CD4-positive, CD25-positive, alpha-beta regulatory T cell (primary cell): ENCODE data around the gene C1orf116. TPM values are rescaled to one million over a fixed set of nuclear protein-coding genes. Genes with fewer than 3 reads are reported as not detected.

Experiments
- ATAC-seq, 2 donors: fragments of 150-1000 bp; cut with Tn5 transposase; one replicate each; pipeline ENCODE4 v1.10.0; 2021; ENCODE audit warnings: low read depth in 2 of 2, moderate number of reproducible peaks in 2 of 2, moderate library complexity in 1 of 2
- DNase-seq, 3 donors: peaks; one replicate each; pipeline versions ENCODE4 v3.0.0 to v3.0.0-alpha.2; 2012 to 2022; ENCODE audit warnings: mixed read lengths in 1 of 3
- H3K27ac ChIP-seq: one replicate; pipeline ENCODE4 v1.7.0; 2013; ENCODE audit warnings: mild to moderate bottlenecking, low read length; ENCODE audit not compliant: insufficient read depth, poor library complexity, severe bottlenecking
- H3K27me3 ChIP-seq: one replicate; pipeline ENCODE4 v1.7.0; 2013; ENCODE audit warnings: low read length; ENCODE audit not compliant: control insufficient read depth, insufficient read depth
- H3K36me3 ChIP-seq: one replicate; pipeline ENCODE4 v1.7.0; 2013; ENCODE audit warnings: mild to moderate bottlenecking, low read length, moderate library complexity; ENCODE audit not compliant: control insufficient read depth, insufficient read depth
- H3K4me1 ChIP-seq: 2 replicates; pipeline ENCODE4 v1.7.0; 2013; ENCODE audit warnings: mild to moderate bottlenecking, low read length; ENCODE audit not compliant: insufficient read depth, control insufficient read depth, poor library complexity, severe bottlenecking
- H3K4me3 ChIP-seq: one replicate; pipeline ENCODE4 v1.7.0; 2013; ENCODE audit warnings: low read depth, mild to moderate bottlenecking, low read length, moderate library complexity
- H3K9me3 ChIP-seq, 2 experiments: 1 replicate in 1 of 2; 2 replicates in 1 of 2; pipeline ENCODE4 v1.7.0; 2013; ENCODE audit warnings: low read length in 2 of 2, mild to moderate bottlenecking in 1 of 2, moderate library complexity in 1 of 2; ENCODE audit not compliant: control insufficient read depth in 2 of 2
- H3K27ac Mint-ChIP-seq, 3 donors: one replicate each; pipeline ENCODE4 v1.8.0; 2020 to 2022; ENCODE audit warnings: mild to moderate bottlenecking in 3 of 3, mixed read lengths in 3 of 3, moderate library complexity in 2 of 3
- H3K27me3 Mint-ChIP-seq: one replicate; pipeline ENCODE4 v1.8.0; 2022; ENCODE audit warnings: mild to moderate bottlenecking, mixed read lengths
- H3K36me3 Mint-ChIP-seq: one replicate; pipeline ENCODE4 v1.8.0; 2020; ENCODE audit warnings: mixed read lengths
- H3K4me1 Mint-ChIP-seq, 4 donors: one replicate each; pipeline ENCODE4 v1.8.0; 2020 to 2022; ENCODE audit warnings: mixed read lengths in 4 of 4, mild to moderate bottlenecking in 1 of 4
- H3K4me3 Mint-ChIP-seq, 4 donors: one replicate each; pipeline ENCODE4 v1.8.0; 2020 to 2022; ENCODE audit warnings: mild to moderate bottlenecking in 4 of 4, mixed read lengths in 4 of 4, moderate library complexity in 3 of 4
- H3K9me3 Mint-ChIP-seq, 7 donors: one replicate each; pipeline ENCODE4 v1.8.0; 2020 to 2022; ENCODE audit warnings: mixed read lengths in 7 of 7, mild to moderate bottlenecking in 3 of 7, moderate library complexity in 2 of 7
- polyA plus RNA-seq, 4 donors: library from polyadenylated mRNA; unstranded; fragments of 300-500 nt; fragmentation: Illumina TruSeq; gene quantifications; one replicate each; pipeline ENCODE4 v1.2.3, GENCODE V29; 2021
- total RNA-seq: library from RNA; stranded (reverse); gene quantifications from one replicate; pipeline ENCODE4 v1.2.3, GENCODE V29; 2022

C1orf116 gene
- total and polyA plus RNA-seq, 5 donors from 2014 or later, result 0.32 TPM; not detected in 4

DNA sequence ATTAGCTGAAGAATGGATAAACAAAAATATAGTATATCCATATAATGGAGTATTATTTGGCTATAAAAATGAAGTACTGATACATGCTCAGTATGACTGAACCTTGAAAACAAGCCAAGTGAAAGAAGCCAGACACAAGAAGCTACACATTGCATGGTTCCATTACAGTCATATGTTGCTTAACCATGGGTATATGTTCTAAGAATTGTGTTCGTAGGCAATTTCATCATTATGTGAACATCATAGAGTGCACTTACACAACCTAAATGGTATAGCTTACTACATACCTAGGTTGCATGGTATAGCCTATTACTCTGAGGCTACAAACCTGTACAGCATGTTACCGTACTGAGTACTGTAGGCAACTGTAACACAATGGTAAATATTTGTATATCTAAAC lies 33.7 kb downstream of the C1orf116 start:
- Histone ChIP-seq H3K9me3 (no peaks in the 10 kb centered on the region), H3K27ac (no peak overlapping the region), H3K36me3 (no peaks in the 10 kb centered on the region), H3K4me3 (no peak overlapping the region), H3K4me1 (no peaks in the 10 kb centered on the region), H3K27me3 (peaks cover 11% of the 10 kb centered on the region)
- DNase-seq (no peak), ATAC-seq (no peak)
- H3K4me1 Mint-ChIP-seq, result no peaks in the 10 kb centered on the region
- no peaks in the 10 kb centered on the region for H3K9me3 Mint-ChIP-seq
- no peaks in the 10 kb centered on the region for H3K36me3 Mint-ChIP-seq
- no peak overlapping the region for H3K4me3 Mint-ChIP-seq
- H3K27me3 Mint-ChIP-seq, result peaks cover 41% of the 10 kb centered on the region
- no peak overlapping the region for H3K27ac Mint-ChIP-seq

DNA sequence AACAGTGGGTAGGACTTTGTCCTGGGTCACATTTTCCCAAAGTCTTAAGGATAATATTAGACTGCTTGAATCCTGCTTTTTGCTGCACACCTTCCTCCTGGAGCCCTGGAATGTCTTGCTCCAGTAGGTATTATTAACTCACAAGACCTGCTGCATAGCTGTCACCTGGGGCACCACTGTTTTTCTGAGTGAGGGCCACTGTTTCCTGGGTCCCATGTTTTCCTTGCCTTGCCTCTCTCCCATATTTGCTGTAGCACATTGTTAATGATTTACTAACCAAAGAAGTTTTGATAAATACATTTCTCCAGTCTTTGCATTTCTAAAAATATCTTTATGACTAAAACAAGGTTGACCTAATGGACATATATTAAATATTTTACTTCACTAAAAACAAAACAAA lies 39.8 kb downstream of the C1orf116 start:
- no peak overlapping the region for H3K27ac Mint-ChIP-seq
- H3K27me3 ChIP-seq, result peaks cover 37% of the 10 kb centered on the region
- no peak overlapping the region for H3K27ac ChIP-seq
- DNase-seq (no peak), ATAC-seq (no peak)
- no peaks in the 10 kb centered on the region for H3K9me3 ChIP-seq
- H3K9me3 Mint-ChIP-seq, result no peaks in the 10 kb centered on the region
- H3K27me3 Mint-ChIP-seq, result peaks cover 65% of the 10 kb centered on the region
- H3K4me3 ChIP-seq, result no peak overlapping the region
- H3K36me3 Mint-ChIP-seq, result no peaks in the 10 kb centered on the region
- no peaks in the 10 kb centered on the region for H3K4me1 Mint-ChIP-seq
- H3K36me3 ChIP-seq, result no peaks in the 10 kb centered on the region
- no peaks in the 10 kb centered on the region for H3K4me1 ChIP-seq
- no peak overlapping the region for H3K4me3 Mint-ChIP-seq

DNA sequence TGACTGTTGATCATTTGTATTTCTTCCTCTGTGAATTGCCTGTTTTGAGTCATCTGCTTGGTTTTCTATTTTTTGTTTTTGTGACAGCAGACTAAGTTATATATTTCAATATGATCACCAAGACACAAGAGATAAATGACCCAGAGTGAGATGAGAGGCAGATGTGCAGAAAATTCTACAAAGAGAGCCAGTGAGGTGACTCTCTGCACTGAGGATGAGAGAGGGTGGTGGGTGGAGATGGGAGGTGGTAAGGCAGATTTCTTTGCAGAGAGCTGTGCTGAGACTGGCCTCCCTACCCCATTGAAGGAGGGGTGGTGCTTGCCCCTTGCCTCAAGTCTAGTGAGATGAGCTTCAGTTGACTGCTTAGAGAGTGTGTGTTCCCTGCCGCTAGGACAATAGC lies 44.7 kb downstream of the C1orf116 start:
- H3K36me3 Mint-ChIP-seq, result no peaks in the 10 kb centered on the region
- no peak for ATAC-seq
- no peak overlapping the region for H3K4me3 Mint-ChIP-seq
- peaks cover 74% of the 10 kb centered on the region for H3K27me3 Mint-ChIP-seq
- no peaks in the 10 kb centered on the region for H3K9me3 Mint-ChIP-seq
- no peaks in the 10 kb centered on the region for H3K4me1 Mint-ChIP-seq
- Histone ChIP-seq H3K4me3 (no peak overlapping the region), H3K9me3 (no peaks in the 10 kb centered on the region), H3K27me3 (peaks cover 48% of the 10 kb centered on the region), H3K4me1 (no peaks in the 10 kb centered on the region), H3K27ac (no peak overlapping the region), H3K36me3 (no peaks in the 10 kb centered on the region)
- no peak overlapping the region for H3K27ac Mint-ChIP-seq
- DNase-seq, result no peak

DNA sequence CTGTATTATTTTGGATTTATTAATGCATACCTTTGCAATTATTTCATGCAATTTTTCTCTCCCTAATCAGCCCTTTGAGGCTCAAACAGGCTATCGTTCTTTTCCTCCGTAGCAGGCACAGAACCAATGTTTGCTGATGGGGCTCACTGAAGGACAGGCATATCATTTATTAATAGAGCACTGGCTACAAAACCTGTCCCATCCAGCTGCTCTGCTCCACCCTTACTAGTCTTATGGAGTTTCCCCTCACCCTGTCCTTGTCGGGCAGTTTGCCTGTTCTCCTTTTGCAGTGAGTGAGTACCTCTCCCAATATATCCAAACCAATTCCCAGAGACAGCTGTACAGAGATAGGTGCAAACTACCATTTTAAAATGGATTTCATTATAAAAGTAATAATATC lies 45.7 kb downstream of the C1orf116 start:
- DNase-seq, result no peak
- ATAC-seq, result no peak
- Histone ChIP-seq H3K27ac (no peak overlapping the region), H3K9me3 (no peaks in the 10 kb centered on the region), H3K27me3 (peaks cover 46% of the 10 kb centered on the region), H3K4me1 (no peaks in the 10 kb centered on the region), H3K4me3 (no peak overlapping the region), H3K36me3 (no peaks in the 10 kb centered on the region)
- no peaks in the 10 kb centered on the region for H3K4me1 Mint-ChIP-seq
- no peak overlapping the region for H3K27ac Mint-ChIP-seq
- no peak overlapping the region for H3K4me3 Mint-ChIP-seq
- H3K36me3 Mint-ChIP-seq, result no peaks in the 10 kb centered on the region
- no peaks in the 10 kb centered on the region for H3K9me3 Mint-ChIP-seq
- H3K27me3 Mint-ChIP-seq, result peaks cover 77% of the 10 kb centered on the region

DNA sequence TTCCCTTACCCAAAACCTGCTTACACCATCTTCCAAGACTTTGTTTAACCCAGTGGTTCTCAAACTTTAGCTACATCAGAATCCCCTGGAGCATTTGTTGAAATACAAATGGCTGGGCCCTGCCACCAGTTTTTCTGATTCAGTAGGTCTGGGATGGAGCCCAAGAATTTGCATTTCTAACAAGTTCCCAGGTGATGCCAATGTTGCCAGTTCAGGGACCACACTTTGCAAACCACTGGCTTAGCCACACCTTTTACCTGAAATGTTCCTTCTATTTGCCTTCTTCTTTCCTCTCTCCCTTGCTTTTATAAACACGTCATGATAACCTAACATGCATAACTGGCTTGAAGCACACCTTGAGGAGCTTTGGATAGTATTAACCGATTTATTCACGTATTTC lies 46.2 kb downstream of the C1orf116 start:
- H3K4me1 Mint-ChIP-seq, result no peaks in the 10 kb centered on the region
- Histone ChIP-seq H3K36me3 (no peaks in the 10 kb centered on the region), H3K4me1 (no peaks in the 10 kb centered on the region), H3K27ac (no peak overlapping the region), H3K9me3 (no peaks in the 10 kb centered on the region), H3K4me3 (no peak overlapping the region), H3K27me3 (peaks cover 46% of the 10 kb centered on the region)
- DNase-seq (no peak), ATAC-seq (no peak)
- no peaks in the 10 kb centered on the region for H3K36me3 Mint-ChIP-seq
- H3K27me3 Mint-ChIP-seq, result peaks cover 75% of the 10 kb centered on the region
- no peak overlapping the region for H3K4me3 Mint-ChIP-seq
- H3K9me3 Mint-ChIP-seq, result no peaks in the 10 kb centered on the region
- no peak overlapping the region for H3K27ac Mint-ChIP-seq

DNA sequence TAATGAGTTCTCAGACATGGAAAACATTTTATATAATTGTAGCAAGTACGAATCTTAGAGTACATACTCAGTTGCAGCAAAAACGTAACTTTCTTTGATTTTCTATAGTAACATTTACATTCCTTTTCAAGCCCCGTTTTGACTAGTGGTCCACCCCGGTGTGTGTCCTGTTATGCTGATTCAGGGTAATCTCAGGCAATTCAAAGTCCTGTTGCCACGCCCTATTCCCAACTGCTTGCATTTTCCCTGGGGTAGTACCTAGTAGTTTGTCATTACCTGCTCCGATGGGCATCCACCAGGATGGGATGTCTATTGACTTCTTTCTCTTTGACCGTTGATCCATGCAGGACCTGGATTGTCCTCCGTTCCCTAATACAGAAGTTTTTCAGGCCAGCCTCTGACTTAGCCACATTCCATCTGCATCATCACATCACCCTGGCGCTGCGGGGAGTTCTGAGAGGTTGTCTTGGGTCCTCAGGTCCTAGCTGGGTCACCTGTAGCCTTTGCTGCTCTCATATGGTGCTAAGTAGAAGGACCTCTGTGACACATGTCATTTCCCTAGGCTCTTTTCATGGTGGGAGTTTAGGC lies 47.3 kb downstream of the C1orf116 start:
- H3K27ac ChIP-seq, result no peak overlapping the region
- H3K27me3 Mint-ChIP-seq, result peaks cover 76% of the 10 kb centered on the region
- H3K9me3 ChIP-seq, result no peaks in the 10 kb centered on the region
- peaks cover 41% of the 10 kb centered on the region for H3K27me3 ChIP-seq
- no peaks in the 10 kb centered on the region for H3K36me3 Mint-ChIP-seq
- no peaks in the 10 kb centered on the region for H3K9me3 Mint-ChIP-seq
- H3K36me3 ChIP-seq, result no peaks in the 10 kb centered on the region
- no peaks in the 10 kb centered on the region for H3K4me1 ChIP-seq
- DNase-seq, result no peak
- no peak overlapping the region for H3K4me3 ChIP-seq
- peaks cover 0 to 1% (median 0%) of the 10 kb centered on the region in 4 donors for H3K4me1 Mint-ChIP-seq
- H3K4me3 Mint-ChIP-seq, result no peak overlapping the region
- no peak for ATAC-seq
- no peak overlapping the region for H3K27ac Mint-ChIP-seq

DNA sequence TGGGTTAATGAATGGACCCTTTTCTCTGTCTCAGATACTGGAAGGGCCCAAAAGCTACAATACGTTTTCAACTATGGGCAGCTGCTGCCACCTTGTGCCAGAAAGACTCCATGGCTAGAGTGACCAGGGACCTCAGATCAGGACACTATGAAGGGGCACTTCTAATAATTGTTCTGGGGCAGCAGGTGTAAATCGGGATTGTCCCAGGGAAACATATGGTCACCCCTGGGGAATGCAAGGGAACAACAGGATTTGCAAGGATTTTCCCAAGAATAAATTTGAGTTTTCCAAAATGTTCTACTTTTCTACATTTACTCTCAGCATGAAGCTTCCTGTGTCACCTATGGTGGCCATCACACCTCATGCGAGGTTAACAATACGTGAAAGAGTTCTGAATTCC lies 50.3 kb downstream of the C1orf116 start:
- Mint-ChIP-seq H3K36me3 (no peaks in the 10 kb centered on the region), H3K9me3 (no peaks in the 10 kb centered on the region), H3K4me3 (no peak overlapping the region), H3K27ac (no peak overlapping the region), H3K4me1 (peaks cover 0 to 1% (median 0%) of the 10 kb centered on the region in 4 donors), H3K27me3 (peaks cover 58% of the 10 kb centered on the region)
- H3K4me1 ChIP-seq, result no peaks in the 10 kb centered on the region
- H3K27ac ChIP-seq, result no peak overlapping the region
- H3K27me3 ChIP-seq, result peaks cover 20% of the 10 kb centered on the region
- H3K36me3 ChIP-seq, result no peaks in the 10 kb centered on the region
- H3K4me3 ChIP-seq, result no peak overlapping the region
- peak; percentile 46 to 60 (median 58) for DNase-seq
- peak; percentile 67 to 76 for ATAC-seq
- no peaks in the 10 kb centered on the region for H3K9me3 ChIP-seq

DNA sequence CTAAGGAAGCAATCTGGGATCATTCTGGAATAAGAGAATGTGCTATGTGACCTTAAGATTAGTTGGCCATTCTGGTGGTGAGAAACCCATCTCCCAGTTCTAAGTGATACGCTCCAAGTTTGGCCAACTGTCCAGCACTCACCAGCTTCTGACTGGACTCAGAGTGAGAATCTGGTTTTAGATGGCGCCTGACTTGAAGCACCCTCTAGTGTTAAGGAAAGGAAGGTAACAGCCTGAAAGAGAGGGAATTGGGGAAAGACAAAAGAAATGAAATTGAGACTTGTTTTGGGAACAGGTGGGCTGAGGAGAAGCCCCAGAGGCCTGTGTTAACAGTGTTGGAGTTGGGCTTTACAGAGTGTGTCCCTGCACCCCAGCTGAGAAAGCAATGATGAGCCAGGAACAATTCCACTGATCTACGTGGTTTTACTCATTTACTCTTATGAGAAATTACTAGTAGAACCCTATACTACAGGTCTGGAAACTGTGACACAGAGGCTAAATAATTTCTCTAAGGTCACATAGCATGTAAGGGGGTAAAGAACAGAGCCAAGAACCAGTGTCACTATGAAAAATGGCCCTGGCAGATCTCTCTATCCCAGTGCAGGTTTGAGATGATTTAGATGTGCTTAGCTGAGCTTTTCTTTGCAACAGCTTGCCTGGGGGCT lies 53.0 kb downstream of the C1orf116 start:
- Histone ChIP-seq H3K27ac (no peak overlapping the region), H3K4me3 (no peak overlapping the region), H3K27me3 (peaks cover 7% of the 10 kb centered on the region), H3K4me1 (no peaks in the 10 kb centered on the region), H3K9me3 (no peaks in the 10 kb centered on the region), H3K36me3 (no peaks in the 10 kb centered on the region)
- H3K4me3 Mint-ChIP-seq, result no peak overlapping the region
- DNase-seq, result no peak
- no peaks in the 10 kb centered on the region for H3K36me3 Mint-ChIP-seq
- no peak overlapping the region for H3K27ac Mint-ChIP-seq
- H3K4me1 Mint-ChIP-seq, result peaks cover 0 to 1% (median 0%) of the 10 kb centered on the region in 4 donors
- ATAC-seq, result no peak
- H3K27me3 Mint-ChIP-seq, result peaks cover 42% of the 10 kb centered on the region
- no peaks in the 10 kb centered on the region for H3K9me3 Mint-ChIP-seq
